GM18861 (cell line): ENCODE results near the gene HTR1E.
"Not testable (repeated sequence)": the region's sequence is repeated elsewhere in the genome, so short reads cannot be mapped to it uniquely, and the experiment has no call there.

Source experiments
- ATAC-seq: cut with Tn5 transposase; IDR thresholded peaks from one replicate; pipeline ENCODE4 v1.9.1; 2021; ENCODE audit not compliant: unreplicated experiment

HTR1E gene, protein sequence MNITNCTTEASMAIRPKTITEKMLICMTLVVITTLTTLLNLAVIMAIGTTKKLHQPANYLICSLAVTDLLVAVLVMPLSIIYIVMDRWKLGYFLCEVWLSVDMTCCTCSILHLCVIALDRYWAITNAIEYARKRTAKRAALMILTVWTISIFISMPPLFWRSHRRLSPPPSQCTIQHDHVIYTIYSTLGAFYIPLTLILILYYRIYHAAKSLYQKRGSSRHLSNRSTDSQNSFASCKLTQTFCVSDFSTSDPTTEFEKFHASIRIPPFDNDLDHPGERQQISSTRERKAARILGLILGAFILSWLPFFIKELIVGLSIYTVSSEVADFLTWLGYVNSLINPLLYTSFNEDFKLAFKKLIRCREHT

DNA sequence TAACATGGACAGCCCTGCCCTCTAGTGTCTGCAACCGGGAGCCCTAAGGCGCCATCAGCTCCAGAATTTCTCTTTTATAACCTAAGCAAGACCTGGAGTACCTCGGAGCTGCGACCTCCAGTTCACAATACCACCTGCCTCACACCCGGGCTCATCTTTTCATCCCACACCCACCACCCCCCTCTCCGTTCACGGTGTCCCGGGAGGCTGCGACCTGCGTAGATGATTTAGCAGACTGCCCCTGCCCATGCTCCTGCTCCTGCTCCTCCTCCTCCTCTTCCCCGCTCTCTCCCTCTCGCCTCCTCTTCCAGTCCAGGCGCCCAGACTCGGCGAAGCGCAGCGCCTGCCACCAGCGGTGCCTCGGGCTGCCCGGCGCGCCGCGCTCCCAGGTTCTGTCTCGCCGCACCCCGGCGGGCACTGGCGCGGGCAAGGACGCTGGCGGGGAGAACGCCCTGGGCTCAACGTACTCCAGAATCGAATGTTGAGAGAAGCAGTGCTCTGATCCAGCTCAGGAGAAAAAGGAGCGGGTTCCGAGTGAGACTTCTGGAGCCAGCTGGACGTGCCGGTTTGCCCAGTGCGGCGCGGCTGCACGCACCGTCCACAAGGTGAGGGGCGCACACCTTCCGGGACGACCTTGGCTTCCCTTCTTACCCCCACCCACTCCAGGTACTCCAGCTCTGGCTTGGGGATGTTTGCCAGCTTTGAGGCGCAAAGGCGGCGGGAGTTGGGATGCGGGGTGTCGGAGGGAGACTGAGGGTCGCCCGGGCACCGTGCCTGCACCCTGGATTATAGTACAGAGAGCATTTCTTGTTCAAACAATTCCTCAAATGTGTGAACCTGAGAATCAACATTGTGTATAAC, at the start of gene HTR1E:
HTR1E (plus strand) TSS at position 310 of the 861 bp plus-strand sequence. CDS start 77,807 bp downstream, outside the sequence.
- ATAC-seq: peak; percentile 46

DNA sequence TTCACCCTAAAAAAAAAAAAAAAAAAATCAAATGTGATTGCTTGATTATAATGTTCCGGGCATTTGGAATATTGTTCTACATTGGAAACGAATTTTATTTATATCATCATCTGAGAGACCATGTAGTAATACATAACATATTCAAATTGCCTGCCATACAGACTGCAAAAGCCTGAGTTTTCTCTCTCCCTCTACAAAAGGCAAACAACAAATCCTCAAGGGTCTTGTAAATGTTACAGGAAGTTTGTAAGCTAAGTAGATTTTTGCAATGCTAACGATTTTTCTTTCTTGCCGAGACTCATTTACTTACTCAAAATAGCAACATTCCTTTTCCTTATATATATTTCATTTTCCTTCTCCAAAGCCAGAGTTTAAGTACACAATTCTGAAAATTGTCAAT, 49.0 kb upstream of the HTR1E start:
- no peak for ATAC-seq

DNA sequence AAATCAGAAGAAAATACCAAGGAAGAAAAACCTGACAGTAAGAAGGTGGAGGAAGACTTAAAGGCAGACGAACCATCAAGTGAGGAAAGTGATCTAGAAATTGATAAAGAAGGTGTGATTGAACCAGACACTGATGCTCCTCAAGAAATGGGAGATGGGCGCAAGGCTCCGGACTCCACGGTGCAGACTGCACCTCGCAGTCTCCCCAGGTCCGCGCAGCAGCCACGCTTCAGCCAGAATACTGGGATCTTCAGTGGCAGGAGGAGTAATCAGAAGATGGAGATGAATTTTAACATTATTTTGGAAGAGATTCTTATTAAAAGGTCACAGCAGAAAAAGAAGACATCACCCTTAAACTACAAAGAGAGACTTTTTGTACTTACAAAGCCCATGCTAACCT, 40.1 kb upstream of the HTR1E start:
- not testable (repeated sequence) for ATAC-seq

DNA sequence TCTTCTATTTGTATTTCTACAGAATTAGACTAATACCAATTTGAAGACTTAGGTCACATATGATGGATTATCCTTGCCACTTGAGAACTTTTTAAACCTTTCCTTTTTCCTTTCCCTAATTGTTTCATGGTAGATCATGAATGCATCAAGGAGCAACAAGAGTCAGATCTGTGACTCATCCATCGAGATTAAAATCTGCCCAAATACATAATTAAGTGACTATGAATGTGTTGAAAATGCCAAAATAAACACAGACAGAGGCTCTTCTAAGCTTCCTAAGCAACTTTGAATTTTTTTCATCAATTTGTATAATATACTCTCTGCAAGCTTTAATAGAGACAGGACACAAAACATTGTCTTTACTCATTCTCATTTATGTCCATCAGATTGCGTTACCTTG, 23.5 kb upstream of the HTR1E start:
- ATAC-seq: no peak

DNA sequence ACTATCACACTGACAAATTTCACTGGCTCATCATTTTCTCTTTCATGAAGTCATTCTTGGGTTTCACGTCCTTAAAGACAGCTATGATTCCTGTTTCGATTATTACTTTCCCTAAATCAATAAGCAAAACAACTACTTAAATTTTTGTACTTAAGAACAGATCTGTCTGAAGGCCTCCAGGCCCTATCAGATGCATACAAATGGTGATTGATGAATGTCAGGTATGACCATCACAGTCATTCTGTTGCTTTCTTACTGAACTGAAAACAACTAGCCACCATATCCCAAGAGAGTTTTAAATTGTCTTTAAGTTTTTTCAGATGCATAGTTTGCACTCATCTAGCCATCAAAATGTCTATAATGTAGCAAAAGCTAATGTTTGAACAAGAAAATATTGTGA, 20.9 kb upstream of the HTR1E start:
- ATAC-seq: no peak

DNA sequence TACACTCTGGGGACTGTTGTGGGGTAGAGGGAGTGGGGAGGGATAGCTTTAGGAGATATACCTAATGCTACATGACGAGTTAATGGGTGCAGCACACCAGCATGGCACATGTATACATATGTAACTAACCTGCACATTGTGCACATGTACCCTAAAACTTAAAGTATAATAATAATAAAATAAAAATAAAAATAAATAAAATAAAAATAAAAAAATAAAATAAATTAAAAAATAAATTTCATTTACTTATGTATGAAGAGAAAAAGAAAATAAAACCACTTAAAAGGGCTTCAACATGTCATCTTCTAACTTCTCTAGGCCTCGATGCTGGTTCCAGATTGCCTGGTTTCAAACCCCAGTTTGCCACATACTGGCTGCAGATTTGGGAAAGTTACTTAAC, 10.2 kb upstream of the HTR1E start:
- ATAC-seq: not testable (repeated sequence)

DNA sequence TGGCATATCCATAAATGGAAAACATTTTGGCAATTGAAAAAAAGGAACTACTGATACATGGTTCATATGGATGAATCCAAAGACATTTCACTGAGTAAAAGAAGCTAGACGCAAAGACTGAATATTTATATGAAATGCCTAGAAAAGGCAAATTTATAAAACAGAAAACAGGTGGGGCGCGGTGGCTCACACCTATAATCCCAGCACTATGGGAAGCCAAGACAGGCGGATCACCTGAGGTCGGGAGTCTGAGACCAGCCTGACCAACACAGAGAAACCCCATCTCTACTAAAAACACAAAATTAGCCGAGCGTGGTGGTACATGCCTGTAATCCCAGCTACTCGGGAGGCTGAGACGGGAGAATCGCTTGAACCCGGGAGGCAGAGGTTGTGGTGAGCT, 9.5 kb upstream of the HTR1E start:
- not testable (repeated sequence) for ATAC-seq

DNA sequence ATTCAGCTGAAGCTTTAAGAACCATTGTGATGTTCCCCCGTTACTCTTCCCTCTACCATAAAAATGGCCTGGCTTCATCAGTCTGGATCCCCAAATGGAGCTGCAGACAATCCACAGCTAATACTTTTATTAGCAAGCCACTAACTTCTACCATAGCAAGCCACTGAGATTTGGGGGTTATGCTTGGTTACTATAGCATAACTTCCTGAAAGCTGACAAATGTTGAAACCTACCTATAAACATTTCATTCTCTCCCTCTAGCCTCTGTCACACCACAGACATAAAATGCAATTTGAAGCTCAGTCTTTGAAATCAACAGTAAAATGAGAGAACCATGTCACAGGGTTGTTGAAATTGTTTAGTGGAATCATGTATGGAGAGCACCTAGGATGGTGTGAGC, 3.0 kb upstream of the HTR1E start:
- no peak for ATAC-seq

DNA sequence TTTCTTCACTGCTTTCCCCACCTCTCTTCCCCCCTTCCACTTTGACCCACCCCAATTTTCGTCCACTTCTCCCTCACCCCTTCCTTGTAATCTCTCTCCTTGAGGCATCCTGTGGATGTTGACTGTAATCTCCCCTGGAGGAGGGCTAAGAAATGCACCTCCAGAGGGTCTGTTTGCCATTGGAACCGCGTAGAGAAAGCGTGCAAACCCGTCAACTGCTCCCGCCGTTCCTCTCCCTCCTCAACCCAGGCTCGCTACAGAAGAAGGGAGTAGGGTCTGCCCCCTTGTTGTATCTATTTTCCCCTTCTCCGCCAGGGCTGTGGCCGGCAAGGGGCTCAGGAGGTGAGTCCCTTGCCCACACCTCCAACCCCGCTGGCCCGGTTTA, 502 bp upstream of the HTR1E start:
- ATAC-seq: no peak

DNA sequence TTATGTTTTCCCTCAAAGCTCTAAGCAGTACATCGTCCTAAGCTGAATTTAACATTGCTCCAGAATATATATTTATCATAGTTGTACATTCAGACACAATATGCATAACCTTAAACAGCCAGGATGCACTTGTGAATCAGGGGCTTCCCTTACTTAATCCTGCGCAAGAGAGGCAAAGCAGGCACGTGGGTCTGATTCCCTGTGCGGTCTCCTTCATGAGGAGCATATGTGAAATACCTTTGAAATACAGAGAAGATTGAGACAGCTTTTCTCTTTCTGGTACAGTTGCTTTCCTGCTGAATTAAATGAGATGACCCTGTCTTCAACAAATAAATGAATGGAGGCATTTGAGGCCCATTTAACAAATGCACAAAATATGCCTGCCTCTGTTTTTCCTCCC, 1.5 kb downstream of the HTR1E start:
- no peak for ATAC-seq

DNA sequence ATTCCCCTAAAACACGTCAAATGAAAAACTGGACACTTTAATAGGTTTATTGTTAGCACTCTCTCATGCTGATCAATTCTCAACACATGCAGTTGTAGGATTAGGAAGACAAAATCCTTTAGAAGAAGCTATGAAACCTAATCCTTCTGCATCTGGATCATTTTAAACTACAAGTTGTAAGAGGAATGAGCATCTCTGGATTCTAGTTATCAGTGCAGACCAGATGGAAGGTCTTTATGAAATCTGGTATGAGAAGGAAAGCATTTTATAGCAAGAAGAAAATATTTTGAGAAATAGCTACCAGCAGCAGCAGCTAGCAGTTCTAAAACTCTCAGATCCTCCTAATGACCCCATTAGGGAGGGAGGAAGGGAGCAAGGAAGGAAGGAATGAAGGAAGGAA, 4.1 kb downstream of the HTR1E start:
- ATAC-seq: no peak

DNA sequence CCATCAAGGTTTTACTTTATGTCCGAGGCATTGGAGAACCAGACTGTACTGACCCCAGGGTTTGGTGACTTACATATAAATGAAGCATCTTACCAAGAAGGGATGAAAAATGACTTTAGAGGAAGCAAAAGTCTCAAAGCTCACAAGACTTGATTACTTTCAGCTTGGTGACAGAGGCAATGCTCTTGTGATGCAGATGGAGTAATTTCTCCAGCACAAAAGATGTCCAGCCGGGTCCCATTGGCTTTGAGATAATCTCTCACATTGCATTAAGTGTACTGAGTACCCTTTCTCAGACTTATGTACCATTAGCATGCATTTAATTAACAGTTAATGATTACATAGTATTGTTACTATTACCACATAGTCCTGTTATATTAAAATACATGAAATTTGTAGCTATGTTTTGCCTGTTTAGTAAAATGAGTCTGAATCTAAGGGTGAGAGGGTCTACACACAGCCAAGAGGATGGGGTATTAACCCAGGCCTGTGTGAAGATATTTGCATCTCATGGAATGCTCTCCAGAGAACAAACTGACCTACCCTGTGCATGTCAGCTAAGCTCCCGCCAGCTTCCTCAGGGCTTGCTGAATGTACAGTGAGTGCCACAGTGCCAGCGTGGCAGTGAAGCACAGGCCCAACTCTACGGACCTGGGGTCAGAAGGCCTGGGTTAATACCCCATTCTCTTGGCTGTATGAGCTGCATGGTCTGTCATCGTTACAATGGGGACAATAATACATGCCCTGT, 5.6 kb downstream of the HTR1E start:
- no peak for ATAC-seq

DNA sequence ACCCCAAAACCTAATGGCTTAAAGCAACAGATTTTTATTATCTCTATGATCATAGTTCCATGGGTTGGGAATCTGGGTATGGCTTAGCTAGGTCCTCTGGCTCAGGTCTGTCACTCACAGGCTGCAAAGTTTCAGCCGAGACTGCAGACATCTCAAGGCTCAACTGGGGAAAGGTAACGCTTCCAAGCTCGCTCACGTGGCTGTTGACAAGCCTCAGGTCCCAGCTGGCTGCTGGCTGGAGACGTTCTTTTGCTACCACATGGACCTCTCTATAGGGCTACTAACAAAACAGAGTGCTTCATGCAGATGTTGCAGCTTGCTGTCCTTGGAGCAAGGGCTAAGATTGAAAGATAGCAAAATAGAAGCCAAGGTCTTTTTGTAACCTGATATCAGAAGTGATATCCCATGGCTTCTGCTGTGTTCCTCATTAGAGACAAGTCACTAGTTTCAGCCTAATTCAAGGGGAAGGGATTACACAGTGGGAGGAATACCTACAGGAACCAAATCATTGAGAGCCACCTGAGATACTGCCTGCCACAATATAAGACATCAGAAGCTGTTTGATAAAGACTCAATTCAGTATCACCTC, 6.6 kb downstream of the HTR1E start:
- no peak for ATAC-seq

DNA sequence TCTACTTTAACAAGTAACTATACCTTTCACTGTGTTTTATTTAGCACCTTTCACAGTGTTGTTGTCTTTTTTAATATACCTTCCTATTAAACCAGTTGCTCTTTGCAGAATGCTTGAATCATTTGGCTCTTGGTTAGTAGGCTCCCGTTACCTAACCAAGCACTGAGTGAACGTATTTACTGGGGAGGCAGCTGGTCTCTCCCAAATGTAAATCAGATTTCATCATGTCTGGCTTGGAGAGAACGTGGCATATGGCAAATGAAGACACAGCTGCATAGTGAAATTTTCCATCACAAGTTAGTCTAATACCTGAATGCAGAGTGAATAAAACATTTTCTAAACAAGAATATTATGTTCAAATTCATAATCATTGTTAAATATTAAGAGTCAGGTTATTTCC, 12.4 kb downstream of the HTR1E start:
- no peak for ATAC-seq

DNA sequence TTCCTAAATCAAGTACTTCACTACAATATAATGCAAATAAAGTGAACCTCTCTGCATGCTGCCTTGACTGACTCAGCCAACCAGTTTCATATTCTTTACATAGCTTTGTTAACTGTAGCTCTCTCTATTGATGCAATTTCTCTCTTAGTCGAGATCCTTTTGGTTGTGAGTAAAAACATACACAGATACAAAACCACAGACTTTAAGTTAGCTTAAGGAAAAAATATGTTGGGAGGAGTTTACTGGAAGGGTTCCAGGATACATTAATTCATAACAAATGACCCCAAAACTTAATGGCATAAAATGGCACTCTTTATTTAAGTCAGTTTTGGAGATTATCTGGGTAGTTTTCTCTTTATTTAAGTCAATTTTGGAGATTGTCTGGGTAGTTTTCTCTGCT, 15.7 kb downstream of the HTR1E start:
- no peak for ATAC-seq

DNA sequence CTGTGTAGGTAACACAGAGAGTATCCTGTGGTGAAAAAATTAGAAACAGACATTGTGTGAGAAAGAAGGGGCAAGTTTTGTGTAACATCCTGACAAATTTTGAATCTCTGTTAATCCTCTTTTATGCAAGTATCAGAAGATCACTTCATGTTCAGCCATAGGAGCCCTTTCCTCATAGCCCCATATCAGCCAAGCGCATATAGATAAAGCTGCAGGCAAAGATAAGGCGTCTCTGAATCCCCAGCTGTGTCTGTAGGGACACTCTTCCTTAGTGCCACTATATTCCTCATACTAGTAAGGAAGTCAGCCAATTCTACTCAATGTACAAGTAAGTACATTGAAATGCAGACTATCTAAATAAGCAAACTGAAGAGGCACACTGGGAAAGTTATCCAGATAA, 22.3 kb downstream of the HTR1E start:
- no peak for ATAC-seq

DNA sequence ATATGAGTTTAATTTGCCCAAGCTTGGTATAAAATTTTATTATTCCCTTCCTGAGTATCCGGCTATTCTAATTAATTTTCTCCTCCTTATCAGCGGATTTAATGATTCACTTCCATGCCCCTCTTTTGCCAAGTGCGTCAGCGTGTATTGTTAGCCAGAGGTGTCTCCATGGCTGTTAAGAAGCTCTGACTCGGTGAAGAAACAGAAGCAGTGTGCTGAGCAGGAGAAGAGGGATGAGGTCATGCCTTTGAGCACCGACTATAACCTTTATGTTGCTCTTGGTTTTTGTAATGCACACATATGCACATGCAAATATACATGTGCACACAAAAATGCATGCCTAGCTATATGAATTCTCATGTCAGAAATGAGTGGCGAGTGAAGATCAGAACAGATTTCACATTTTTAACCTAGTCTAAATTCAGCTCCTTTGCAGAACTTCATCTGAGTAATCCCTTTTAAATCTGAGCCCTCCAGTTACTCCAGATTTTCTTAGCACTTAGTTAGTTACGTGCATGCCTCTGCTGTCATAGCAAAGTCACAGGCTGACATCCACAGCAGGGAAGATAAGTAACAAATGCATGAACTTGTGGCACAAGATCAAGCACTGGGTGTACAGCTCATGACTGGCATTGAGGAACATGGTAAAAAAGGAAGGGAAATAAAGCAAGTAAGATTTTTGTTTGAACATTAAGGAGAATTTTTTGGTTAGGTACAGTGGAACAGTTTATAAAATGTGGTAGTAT, 24.3 kb downstream of the HTR1E start:
- no peak for ATAC-seq

DNA sequence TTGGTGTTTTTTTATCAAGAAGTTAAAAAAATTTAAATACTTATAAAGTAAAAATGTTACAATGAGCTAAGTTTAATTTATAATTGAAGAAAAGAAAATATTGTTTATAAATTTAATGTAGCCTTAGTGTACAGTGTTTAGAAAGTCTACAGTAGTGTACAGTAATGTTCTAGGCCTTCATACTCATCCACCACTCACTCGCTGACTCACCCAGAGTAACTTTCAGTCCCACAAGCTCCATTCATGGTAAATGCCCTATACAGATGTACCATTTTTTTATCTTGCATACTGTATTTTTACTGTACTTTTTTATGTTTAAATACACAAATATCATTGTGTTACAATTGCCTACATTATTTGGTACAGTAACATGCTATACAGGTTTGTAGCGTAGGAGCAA, 26.0 kb downstream of the HTR1E start:
- no peak for ATAC-seq

DNA sequence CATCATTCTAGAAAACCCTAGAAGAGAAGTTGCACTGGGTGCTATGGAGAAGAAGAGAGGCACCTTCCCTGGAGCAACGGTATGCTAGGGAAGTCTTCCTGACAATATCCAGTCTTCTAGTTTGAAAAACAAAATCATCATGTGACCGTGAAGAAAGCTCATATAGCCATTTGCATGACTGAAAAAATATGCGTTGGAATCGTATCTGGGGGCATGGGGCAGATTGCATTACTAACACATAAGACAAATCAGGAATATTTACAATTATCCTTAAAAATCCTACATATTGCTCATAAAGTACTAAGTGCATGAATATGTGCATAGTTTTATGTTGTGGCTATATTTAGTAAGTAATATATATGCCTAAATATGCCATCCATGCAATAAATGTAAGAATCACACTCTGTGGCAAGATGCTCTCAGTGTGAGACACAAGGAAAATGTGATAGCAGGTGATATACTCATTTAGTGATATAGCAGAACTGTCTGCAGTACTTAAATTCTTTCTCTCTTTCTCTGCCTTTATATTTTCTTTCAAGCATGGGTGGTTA, 26.8 kb downstream of the HTR1E start:
- no peak for ATAC-seq

DNA sequence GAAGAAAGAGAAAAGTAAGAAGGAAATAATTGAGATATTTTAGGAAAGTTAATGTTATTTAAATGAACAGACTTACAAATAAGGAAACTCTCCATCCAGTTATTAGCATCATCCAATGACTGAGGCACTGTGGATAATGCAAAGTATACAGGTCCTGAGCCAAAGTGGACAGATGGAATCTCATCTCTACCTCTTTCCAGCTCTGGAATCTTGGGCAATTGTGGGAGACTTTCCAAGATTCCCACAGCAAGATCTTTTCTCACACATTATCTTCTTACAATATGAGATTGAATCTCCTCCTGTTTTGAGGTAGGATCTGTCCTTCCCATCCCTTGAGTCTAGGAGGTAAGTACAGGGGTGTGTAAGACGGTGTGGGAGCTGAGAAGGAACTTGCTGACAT, 28.9 kb downstream of the HTR1E start:
- ATAC-seq: no peak
